CD4-positive, alpha-beta T cell treated with Interleukin-1 beta for 1 hour (primary cell): ENCODE data around the gene SLCO1B1.

Experiments
- DNase-seq, 2 donors: peaks; one replicate each; pipeline ENCODE4 v3.0.0-alpha.2; 2020 to 2022

SLCO1B1 gene

GRCh38 chr12:21221778-21222177 is 90.8 kb downstream of the SLCO1B1 start:
- no peak for DNase-seq

DNA sequence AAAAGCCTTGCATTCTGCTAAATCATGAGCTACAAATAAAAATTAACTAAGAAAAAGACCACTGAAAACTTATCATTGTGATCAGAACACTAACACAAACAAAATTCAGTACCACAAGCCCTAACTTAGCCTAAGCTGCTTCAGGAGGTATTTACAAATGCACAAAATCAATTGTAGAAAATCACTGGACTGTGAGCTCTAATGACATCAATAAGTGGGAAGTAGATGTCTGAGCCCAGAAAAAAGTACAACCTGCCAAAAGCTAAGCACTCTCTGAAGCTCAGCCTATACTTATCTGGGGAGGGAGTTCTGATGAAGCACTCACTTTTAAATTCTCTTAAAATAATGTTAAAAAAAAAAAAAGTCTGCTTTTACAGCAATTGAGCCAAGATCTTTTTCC is 92.9 kb downstream of the SLCO1B1 start:
- DNase-seq = no peak

DNA sequence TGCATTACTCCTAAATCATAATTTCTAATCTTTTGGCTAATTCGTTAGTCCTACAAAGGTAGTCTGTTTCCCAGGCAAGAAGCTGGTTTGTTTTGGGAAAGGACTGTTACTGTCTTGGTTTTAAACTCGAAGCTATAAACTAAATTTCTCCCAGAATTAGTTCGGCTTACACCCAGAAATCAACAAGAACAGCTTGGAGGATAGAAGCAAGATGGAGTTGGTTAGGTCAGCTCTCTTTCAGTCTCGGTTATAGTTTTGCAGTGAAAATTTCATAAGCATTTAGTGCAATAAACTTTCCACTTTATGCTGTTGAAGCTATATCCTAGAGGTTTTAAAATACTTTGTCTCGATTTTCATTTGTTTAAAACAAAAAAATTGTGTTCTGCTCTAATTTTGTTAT is 103.4 kb downstream of the SLCO1B1 start:
- no peak for DNase-seq

DNA sequence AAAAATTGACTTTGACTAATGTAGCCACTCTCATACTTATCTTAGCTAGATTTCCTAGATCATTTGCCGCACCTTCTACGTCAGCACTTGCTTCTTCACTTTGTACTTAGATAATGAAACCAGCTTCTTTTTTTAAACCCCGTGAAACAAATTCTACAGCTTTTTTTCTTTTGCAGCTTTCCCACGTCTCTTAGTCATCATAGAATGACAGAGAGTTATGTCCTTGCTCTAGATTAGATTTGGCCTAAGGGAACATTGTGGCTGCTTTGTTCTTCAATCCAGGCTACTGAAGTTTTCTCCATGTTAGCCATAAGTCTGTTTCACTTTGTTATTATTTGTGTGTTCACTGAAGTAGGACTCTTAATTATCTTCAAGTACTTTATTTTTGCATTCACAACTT is 108.9 kb downstream of the SLCO1B1 start:
- no peak for DNase-seq

GRCh38 chr12:21248679-21249078 is 117.7 kb downstream of the SLCO1B1 start:
- peak in 1 of 2 donors; percentile 1 for DNase-seq

DNA sequence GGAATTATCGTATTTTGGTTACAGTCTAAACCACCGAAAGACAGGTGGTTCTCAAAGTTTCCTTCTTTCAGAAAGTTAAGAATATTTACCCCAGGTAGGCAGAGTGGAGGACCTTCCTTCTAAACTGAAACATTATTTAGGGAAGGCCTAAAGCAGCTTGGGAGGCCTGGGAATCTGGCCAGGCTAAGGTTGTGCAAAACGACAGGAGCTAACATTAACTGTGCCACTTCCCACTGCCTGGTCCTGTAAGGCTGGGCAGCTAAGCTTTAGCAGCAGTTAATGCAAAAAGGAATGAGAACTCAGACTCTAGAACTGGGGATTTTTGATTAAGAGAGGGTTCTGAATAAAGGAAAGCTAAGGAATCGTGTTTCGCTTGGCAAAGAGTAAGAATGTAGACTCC is 121.1 kb downstream of the SLCO1B1 start:
- no peak for DNase-seq

- no peak for DNase-seq
Measured at GRCh38 chr12:21257172-21257571, 126.2 kb downstream of the SLCO1B1 start.

DNA sequence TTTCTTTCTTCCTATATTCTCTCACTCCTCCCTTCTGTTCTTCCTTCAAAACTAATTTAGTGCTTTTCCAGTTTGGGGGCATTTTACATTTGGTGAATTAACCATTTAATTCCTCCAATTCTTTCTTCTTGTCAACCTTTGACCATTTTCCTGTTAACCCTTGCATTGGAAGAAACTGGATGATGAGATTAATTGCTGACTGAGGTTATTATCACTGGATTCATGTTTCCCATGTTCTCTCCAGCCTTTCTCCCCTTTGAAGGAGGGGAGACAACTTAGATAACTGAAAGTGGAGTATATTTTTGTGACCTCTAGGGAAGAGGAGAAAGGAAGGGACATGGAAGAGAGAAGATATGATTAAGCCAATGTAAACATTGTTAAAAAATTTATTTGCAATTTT is 133.2 kb downstream of the SLCO1B1 start:
- no peak for DNase-seq

DNA sequence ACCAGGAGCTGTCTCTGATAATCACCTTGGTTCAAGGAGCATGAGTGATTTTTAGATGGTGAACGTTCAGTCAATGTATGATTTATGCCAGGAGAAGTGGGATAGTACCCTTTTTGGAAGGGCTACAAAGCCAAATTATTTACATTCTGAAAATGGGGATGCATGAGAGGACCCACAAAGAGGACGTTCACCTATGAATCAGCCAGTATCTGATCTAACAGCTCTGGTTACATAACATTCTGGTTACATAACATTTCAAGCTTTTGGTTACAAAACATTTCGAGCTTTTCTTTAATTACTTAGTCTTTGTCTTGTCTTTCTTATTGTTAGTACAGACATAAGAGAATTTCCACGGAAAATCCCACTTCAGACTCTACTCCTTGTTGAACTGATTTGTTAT is 134.9 kb downstream of the SLCO1B1 start:
- no peak for DNase-seq

DNA sequence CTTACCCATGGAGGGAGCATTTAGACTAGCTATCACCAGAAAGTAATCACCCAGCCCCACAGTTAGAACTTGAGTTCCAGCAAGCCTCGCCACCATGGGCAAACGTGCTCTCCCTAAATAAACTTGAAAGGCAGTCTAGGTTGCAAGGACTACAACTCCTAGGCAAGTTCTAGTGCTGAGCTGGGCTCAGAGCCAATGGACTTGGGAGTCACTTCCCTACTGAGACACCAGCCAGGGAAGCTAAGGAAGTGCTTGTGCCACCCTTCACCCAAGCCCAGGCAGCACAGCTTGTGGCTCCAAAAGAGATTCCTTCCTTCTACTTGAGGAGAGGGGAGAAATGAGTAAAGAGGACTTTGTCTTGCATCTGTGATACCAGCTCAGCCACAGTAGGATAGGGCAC is 145.8 kb downstream of the SLCO1B1 start:
- DNase-seq = no peak
